Measurements from ENCODE around the gene ADAMTS2. TPM values are rescaled to one million over a fixed set of nuclear protein-coding genes. Genes with fewer than 3 reads are reported as not detected.

Gene ADAMTS2
- total and polyA plus RNA-seq, 10 donors, result 4.0 to 101 (median 47.5) TPM

Small RNA genes within 50 kb of the gene (small RNA-seq; reads per million reads assigned to genes)
- 0 reads per million in 4 donors for gene AC109479.2

Other genes with a start within 250 kb of the ADAMTS2 start
- gene RUFY1, start 205.1 kb upstream of the ADAMTS2 start, total RNA-seq, result 10 to 100 TPM; 59.5 to 89.6 (median 69.3) TPM
- 10 to 100 TPM; 33.9 to 43.2 (median 36.0) TPM for gene RUFY1, start 205.1 kb upstream of the ADAMTS2 start, polyA plus RNA-seq